HG02943 (cell line): Measurements from ENCODE around the gene TMEM40.
"Not testable (repeated sequence)": the region's sequence is repeated elsewhere in the genome, so short reads cannot be mapped to it uniquely, and the experiment has no call there.

Experiments
- ATAC-seq: cut with Tn5 transposase; IDR thresholded peaks from one replicate; pipeline ENCODE4 v1.9.1; 2021; ENCODE audit warnings: mild to moderate bottlenecking, low read depth, moderate library complexity; ENCODE audit not compliant: unreplicated experiment

Gene TMEM40

GRCh38 chr3:12752809-12753208, 6.2 kb downstream of the TMEM40 start:
- ATAC-seq = no peak

- no peak for ATAC-seq
Observed at GRCh38 chr3:12752102-12752501, 7.0 kb downstream of the TMEM40 start.

GRCh38 chr3:12751571-12751970, 7.5 kb downstream of the TMEM40 start:
- no peak for ATAC-seq

GRCh38 chr3:12750658-12751071, 8.4 kb downstream of the TMEM40 start:
- peak; percentile 53 for ATAC-seq

DNA sequence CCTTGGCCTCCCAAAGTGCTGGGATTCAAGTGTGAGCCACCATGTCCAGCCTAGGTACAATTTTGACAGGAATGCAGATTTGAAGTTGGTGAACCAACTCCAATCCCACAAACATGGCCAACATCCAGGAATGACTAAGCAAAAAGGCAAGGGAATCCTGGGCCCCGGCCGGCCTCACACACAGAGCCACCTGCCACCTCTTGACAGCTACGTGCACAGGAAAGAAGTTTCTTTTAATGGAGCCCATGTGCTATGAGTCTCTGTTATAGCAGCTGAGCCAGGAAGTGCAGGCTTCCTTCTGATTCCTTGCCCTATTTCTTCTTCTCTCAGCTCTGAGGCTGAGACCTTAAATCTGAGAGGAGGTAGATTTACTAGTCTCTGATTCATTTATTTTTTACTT, 8.8 kb downstream of the TMEM40 start:
- ATAC-seq = no peak

DNA sequence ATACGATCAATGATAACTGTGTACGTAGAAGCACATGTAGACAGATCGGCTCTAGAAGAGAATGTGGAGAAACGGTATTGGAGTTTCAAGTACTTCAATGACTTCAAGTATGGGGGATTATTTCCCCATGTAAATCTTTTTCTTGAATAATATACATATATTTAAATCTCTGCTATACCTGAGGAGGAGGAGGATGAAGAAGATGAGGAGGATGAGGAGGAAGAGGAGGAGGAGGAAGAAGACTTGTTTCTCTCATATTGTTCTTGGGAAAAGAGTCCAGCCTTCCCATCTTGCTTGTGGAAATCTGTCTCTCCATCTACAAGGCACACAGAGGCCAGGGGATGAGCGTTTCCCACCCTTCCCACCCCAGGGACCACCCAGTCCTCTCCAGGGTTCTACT, 10.6 kb downstream of the TMEM40 start:
- no peak for ATAC-seq

GRCh38 chr3:12746419-12746818, 12.6 kb downstream of the TMEM40 start:
- ATAC-seq = no peak

DNA sequence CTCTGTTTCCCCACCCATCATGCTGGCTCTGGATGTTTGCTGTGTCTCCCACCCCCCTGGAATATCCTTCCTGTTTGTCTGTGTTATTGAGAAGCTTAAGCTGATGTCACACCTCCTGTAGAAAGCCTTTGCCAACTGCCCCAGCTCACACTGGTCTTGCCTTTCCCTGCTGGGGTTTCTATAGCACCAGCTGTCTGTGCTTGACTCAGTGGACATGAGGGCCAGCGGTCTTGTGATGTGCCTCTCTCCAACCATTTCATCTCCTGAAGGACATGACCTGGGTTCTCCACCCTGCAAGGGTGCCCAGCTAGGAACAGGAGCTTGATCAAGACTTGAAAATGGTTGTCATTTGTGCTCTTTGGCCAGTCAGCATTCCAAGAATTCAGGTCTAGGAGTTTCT, 14.7 kb downstream of the TMEM40 start:
- ATAC-seq = no peak

DNA sequence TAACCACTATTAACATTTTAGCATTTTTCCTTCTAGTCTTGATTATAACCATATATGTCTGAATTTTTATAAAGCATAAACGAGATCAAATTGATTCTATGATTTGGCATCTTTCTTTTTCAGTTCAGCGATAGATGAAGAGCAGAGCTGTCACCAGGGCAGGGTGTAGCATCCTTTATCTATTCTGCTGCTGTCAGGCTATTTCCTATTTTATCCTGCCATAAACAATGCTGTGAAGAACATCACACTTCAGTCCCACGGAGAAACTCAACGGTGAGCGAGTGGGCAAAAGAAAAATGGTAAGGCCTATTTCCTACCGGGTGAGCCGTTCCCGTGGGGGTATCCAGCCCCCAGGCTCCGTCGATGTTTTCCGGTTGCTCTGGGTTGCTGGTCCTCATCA, 15.5 kb downstream of the TMEM40 start:
- ATAC-seq = no peak

DNA sequence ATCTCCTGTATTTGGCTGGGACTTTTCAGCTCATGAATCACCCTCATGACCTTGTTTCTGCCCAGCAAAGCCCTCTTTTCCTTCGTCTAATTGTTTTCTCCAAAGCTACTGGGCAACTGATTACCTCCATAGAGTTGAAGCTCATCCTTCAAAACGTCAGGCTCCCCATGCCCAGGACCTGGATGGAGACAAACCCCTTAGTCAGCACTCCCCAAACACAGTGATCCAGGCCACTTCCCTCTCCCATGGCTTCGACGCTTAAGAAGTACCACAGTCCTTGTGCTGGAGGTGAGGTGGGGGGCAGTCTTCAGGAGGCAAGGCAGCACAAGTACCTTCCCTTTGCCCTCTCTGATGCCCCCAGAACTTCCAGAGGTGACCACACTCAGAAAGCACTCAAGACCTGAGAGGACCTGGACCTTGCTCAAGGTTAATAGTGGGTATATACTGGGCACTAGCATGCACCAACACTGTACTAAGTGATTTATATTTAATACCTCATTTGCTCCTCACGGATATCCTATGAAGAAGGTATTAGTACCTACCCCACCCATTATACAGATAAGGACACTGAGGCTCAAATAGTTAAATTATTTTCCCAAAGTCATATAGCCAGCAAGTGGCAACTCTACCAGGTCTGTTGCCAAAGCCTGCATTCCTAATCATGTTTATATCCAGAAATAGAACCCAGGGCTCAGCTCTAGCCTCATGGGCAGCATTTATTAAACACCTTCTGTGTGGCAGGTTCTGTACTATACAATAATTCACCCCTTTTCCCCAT, 16.5 kb downstream of the TMEM40 start:
- ATAC-seq = no peak

DNA sequence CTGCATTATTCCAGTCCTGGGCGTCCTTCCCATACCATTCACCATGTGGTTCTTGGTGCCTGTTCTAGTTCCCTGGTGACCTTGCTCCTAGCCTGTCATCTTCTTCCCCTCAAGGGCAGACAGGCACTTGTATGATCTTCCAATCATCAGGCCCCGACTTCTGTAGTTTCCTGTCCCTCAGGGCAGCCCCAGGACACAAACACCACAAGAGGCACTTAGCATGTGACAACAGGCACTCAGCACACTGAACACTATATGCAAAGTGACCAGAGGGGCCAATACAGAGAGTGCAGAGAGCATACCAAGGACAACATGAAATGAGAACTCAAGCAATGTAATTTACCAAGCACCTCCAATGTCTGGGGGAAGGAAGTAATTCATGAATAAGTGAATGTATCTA, 17.9 kb downstream of the TMEM40 start:
- ATAC-seq = no peak

DNA sequence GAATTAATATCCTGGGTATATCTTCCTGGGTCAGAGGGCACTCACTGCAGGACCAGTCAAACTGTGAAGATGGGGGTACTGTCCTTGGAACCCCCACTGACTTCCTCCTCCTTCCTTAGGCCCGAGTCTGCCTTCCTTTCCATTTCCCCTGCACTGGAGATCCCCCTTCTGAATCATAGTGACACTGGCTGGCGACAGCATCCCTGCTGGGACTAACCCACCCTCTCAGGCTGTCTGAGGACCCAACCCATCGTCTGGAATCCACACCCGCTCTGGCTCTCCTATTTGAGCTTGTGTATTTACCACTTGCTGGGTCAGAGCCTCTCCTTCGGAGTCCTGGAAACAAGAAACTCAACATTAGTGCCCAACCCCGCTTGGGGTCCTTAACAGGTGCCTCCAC, 21.2 kb downstream of the TMEM40 start:
- ATAC-seq = no peak

DNA sequence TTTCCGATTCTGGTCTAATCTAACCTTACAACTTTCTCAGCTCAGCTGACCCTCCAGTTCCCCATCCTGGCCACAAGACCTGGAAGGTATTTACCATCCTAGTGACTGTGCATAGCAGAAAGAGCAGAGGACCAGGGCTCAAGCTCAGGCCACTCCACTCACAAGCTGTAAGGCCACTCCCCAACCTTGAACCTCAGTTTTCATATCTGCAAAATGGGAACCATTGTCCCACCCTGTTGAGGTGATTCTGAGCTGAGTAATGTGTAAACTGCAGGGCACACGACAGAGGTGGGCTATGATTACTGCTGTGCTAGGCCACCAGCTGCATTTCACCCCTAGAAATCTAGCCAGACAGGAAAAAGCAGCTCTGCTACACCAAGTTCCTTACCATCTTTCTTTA, 21.7 kb downstream of the TMEM40 start:
- no peak for ATAC-seq

- no peak for ATAC-seq
Observed at GRCh38 chr3:12734960-12735359, 24.1 kb downstream of the TMEM40 start.

DNA sequence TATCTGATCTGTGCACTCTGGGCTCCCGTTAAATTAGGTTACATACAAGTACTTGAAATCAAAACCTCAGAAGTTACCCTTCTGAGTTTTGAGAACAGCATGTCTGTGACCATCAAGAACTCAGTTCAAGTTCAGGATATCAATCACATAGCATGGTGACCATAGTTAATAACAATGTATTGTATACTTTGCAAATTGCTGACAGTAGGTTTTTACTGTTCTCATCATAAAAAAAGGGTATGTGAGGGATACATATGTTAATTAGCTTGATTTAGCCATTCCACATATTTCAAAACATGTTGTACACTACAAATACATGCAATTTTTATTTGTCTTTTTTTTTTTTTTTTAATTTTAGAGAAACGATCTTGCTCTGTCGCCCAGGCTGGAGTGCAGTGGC, 25.5 kb downstream of the TMEM40 start:
- no peak for ATAC-seq

- ATAC-seq = no peak
Observed at GRCh38 chr3:12730506-12731242, 28.4 kb downstream of the TMEM40 start.

- no peak for ATAC-seq
Observed at GRCh38 chr3:12729051-12729651, 29.9 kb downstream of the TMEM40 start.

- no peak for ATAC-seq
Observed at GRCh38 chr3:12727937-12728336, 31.1 kb downstream of the TMEM40 start.

GRCh38 chr3:12727481-12727880, 31.6 kb downstream of the TMEM40 start:
- ATAC-seq = no peak

- ATAC-seq = no peak
Observed at GRCh38 chr3:12725436-12725835, 33.6 kb downstream of the TMEM40 start.

- ATAC-seq = no peak
Observed at GRCh38 chr3:12724794-12725193, 34.3 kb downstream of the TMEM40 start.

GRCh38 chr3:12723362-12723761, 35.7 kb downstream of the TMEM40 start:
- not testable (repeated sequence) for ATAC-seq
